ENCODE results near the gene PDZRN3. TPM values are rescaled to one million over a fixed set of nuclear protein-coding genes. Genes with fewer than 3 reads are reported as not detected.

The PDZRN3 gene
- total and polyA plus RNA-seq, 2 donors (not counting 1 experiment from before 2014, with no cell fraction given), result 14.6 to 56.3 TPM

GRCh38 chr3:73391984-73392383 is 232.8 kb downstream of the PDZRN3 start:
- no peaks in the 10 kb centered on the region for H4K20me1 ChIP-seq (ENCODE audit: control insufficient read depth, extremely low read depth, insufficient read depth, low read length)
- TF ChIP-seq EZH2 (IDR thresholded peaks at IDR 0.05; ENCODE audit: low read length, missing control alignments) (no peak), CTCF (conservative IDR thresholded peaks at IDR 0.05 in 1 of 2, IDR thresholded peaks at IDR 0.05 in 1 of 2; ENCODE audit: low read depth in 1 of 2, low read length in 2 of 2) (no peak)
- H3K9me3 ChIP-seq (ENCODE audit: control insufficient read depth, insufficient read depth, low read depth, low read length), result no peaks in the 10 kb centered on the region
- no peak for DNase-seq (ENCODE audit: low read depth in 2 of 2)
- H3K9ac ChIP-seq (ENCODE audit: insufficient read depth, low read length), result no peak overlapping the region
- H3K4me2 ChIP-seq (ENCODE audit: extremely low read depth, insufficient read depth, low read length), result no peak overlapping the region
- no peaks in the 10 kb centered on the region for H3K79me2 ChIP-seq (ENCODE audit: control insufficient read depth, insufficient read depth, low read length)
- H3K36me3 ChIP-seq (ENCODE audit: control insufficient read depth, insufficient read depth, low read length), result peaks cover 5% of the 10 kb centered on the region
- H3K4me1 ChIP-seq (ENCODE audit: control insufficient read depth, extremely low read depth, insufficient read depth, low read length), result no peaks in the 10 kb centered on the region
- no peak overlapping the region for H3K4me3 ChIP-seq (replicated peaks in 1 of 4; ENCODE audit: control extremely low read depth in 1 of 4, insufficient read depth in 1 of 4, low read depth in 3 of 4, low read length in 4 of 4)
- H2AFZ ChIP-seq (ENCODE audit: low read length), result no peak overlapping the region
- H3K27ac ChIP-seq (ENCODE audit: insufficient read depth, low read length), result no peak overlapping the region
- no peaks in the 10 kb centered on the region for H3K27me3 ChIP-seq (ENCODE audit: control insufficient read depth, insufficient read depth, low read length)

GRCh38 chr3:73389928-73390327 is 234.8 kb downstream of the PDZRN3 start:
- Histone ChIP-seq H3K79me2 (ENCODE audit: control insufficient read depth, insufficient read depth, low read length) (no peaks in the 10 kb centered on the region), H3K36me3 (ENCODE audit: control insufficient read depth, insufficient read depth, low read length) (peaks cover 7% of the 10 kb centered on the region), H4K20me1 (ENCODE audit: control insufficient read depth, extremely low read depth, insufficient read depth, low read length) (no peaks in the 10 kb centered on the region)

DNA sequence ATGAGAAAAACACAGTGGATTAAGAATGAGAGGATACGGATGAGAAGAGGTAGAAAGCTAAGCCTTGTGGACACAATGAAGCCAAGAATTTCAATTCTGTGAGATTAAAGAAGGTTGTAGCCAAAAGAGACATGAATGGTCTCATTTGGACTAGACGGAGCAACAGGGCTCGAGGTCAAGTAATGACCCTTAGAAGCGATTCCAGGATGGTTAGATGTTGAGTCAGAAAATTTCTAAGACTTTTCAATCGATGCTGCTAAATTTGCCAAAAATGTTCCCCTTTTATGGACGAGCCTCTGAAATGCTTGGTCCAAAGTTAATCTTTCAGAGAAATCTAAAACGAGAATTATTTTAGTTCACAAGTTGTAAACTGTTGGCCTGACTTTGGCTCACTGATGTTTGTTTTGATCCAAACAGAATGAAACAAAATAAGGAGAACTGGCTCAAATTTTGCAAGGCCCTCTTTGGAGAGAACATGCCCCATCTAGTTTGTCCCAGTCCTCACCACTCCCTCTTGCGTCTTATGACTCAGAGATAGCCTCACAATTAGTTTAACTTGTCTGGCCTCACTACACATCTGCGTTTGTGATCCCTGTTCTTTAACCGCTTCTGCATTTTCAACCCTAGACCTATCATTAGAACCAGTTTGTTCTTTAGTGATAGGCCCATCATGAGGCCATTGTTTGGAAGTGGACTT is 235.5 kb downstream of the PDZRN3 start:
- DNase-seq (ENCODE audit: low read depth in 2 of 2), result peak in 1 of 2 donors; percentile 25
- TF ChIP-seq CTCF (conservative IDR thresholded peaks at IDR 0.05 in 1 of 2, IDR thresholded peaks at IDR 0.05 in 1 of 2; ENCODE audit: low read depth in 1 of 2, low read length in 2 of 2) (no peak), EZH2 (IDR thresholded peaks at IDR 0.05; ENCODE audit: low read length, missing control alignments) (no peak)
- Histone ChIP-seq H3K27ac (ENCODE audit: insufficient read depth, low read length) (no peak overlapping the region), H3K4me3 (replicated peaks in 1 of 4; ENCODE audit: control extremely low read depth in 1 of 4, insufficient read depth in 1 of 4, low read depth in 3 of 4, low read length in 4 of 4) (no peak overlapping the region), H3K9ac (ENCODE audit: insufficient read depth, low read length) (no peak overlapping the region), H4K20me1 (ENCODE audit: control insufficient read depth, extremely low read depth, insufficient read depth, low read length) (no peaks in the 10 kb centered on the region), H3K27me3 (ENCODE audit: control insufficient read depth, insufficient read depth, low read length) (no peaks in the 10 kb centered on the region), H3K4me1 (ENCODE audit: control insufficient read depth, extremely low read depth, insufficient read depth, low read length) (no peaks in the 10 kb centered on the region), H3K4me2 (ENCODE audit: extremely low read depth, insufficient read depth, low read length) (no peak overlapping the region), H3K36me3 (ENCODE audit: control insufficient read depth, insufficient read depth, low read length) (peaks cover 13% of the 10 kb centered on the region), H3K79me2 (ENCODE audit: control insufficient read depth, insufficient read depth, low read length) (no peaks in the 10 kb centered on the region), H2AFZ (ENCODE audit: low read length) (no peak overlapping the region), H3K9me3 (ENCODE audit: control insufficient read depth, insufficient read depth, low read depth, low read length) (no peaks in the 10 kb centered on the region)

More at GRCh38 chr3:73389928-73390327, 234.8 kb downstream of the PDZRN3 start:
- Histone ChIP-seq H3K27ac (ENCODE audit: insufficient read depth, low read length) (no peak overlapping the region), H3K9me3 (ENCODE audit: control insufficient read depth, insufficient read depth, low read depth, low read length) (no peaks in the 10 kb centered on the region), H3K27me3 (ENCODE audit: control insufficient read depth, insufficient read depth, low read length) (no peaks in the 10 kb centered on the region), H2AFZ (ENCODE audit: low read length) (no peak overlapping the region), H3K9ac (ENCODE audit: insufficient read depth, low read length) (no peak overlapping the region), H3K4me1 (ENCODE audit: control insufficient read depth, extremely low read depth, insufficient read depth, low read length) (no peaks in the 10 kb centered on the region), H3K4me2 (ENCODE audit: extremely low read depth, insufficient read depth, low read length) (no peak overlapping the region), H3K4me3 (replicated peaks in 1 of 4; ENCODE audit: control extremely low read depth in 1 of 4, insufficient read depth in 1 of 4, low read depth in 3 of 4, low read length in 4 of 4) (no peak overlapping the region)
- DNase-seq (ENCODE audit: low read depth in 2 of 2), result no peak
- TF ChIP-seq CTCF (conservative IDR thresholded peaks at IDR 0.05 in 1 of 2, IDR thresholded peaks at IDR 0.05 in 1 of 2; ENCODE audit: low read depth in 1 of 2, low read length in 2 of 2) (no peak), EZH2 (IDR thresholded peaks at IDR 0.05; ENCODE audit: low read length, missing control alignments) (no peak)

Measured in fibroblast of lung (primary cell).